Calu3 (cell line): ENCODE data around the gene MGA. TPM values are rescaled to one million over a fixed set of nuclear protein-coding genes. Genes with fewer than 3 reads are reported as not detected.

Experiments
- BruUV-seq: library from RNA; stranded (reverse); fragments of 400-500 nt; replicated peaks from 2 replicates; lab custom pipeline; 2021; lab: Mats Ljungman, UMichigan
- CTCF ChIA-PET: fragments of 300-600 bp; sonication (Branson Sonifier 250); formaldehyde crosslinking; loops from one replicate; lab custom pipeline; 2022; ENCODE audit warnings: antibody characterized with exemption; lab: Charles Lee
- DNase-seq: peaks from one replicate; pipeline ENCODE4 v3.0.0; 2022
- H3K27ac Mint-ChIP-seq: one replicate; pipeline ENCODE4 v1.8.0; 2022; ENCODE audit warnings: mixed read lengths; ENCODE audit not compliant: unreplicated experiment
- H3K27me3 Mint-ChIP-seq: one replicate; pipeline ENCODE4 v1.8.0; 2022; ENCODE audit warnings: mixed read lengths; ENCODE audit not compliant: unreplicated experiment
- H3K36me3 Mint-ChIP-seq: one replicate; pipeline ENCODE4 v1.8.0; 2022; ENCODE audit warnings: mild to moderate bottlenecking, moderate library complexity, mixed read lengths; ENCODE audit not compliant: insufficient read depth, unreplicated experiment
- H3K4me1 Mint-ChIP-seq: one replicate; pipeline ENCODE4 v1.8.0; 2022; ENCODE audit warnings: mild to moderate bottlenecking, low read depth, mixed read lengths; ENCODE audit not compliant: unreplicated experiment
- H3K4me3 Mint-ChIP-seq: one replicate; pipeline ENCODE4 v1.8.0; 2022; ENCODE audit warnings: mild to moderate bottlenecking, low read depth, moderate library complexity, mixed read lengths; ENCODE audit not compliant: unreplicated experiment
- H3K9me3 Mint-ChIP-seq: one replicate; pipeline ENCODE4 v1.8.0; 2022; ENCODE audit warnings: low read depth, mixed read lengths; ENCODE audit not compliant: unreplicated experiment
- intact Hi-C: fragments of 100-400 bp; cut with micrococcal nuclease; formaldehyde crosslinking; loops from one replicate; pipeline ENCODE4 v1.10.0; 2022; ENCODE audit not compliant: unreplicated experiment
- total RNA-seq: library from RNA; stranded (reverse); gene quantifications from 2 replicates; pipeline ENCODE4 v1.2.3, GENCODE V29; 2022
- TF ChIP-seq, protein P1 (sequence below): fragments of 200-600 bp; IDR thresholded peaks from one replicate; pipeline ENCODE4 v1.8.0; 2022; ENCODE audit warnings: antibody characterized with exemption; ENCODE audit not compliant: unreplicated experiment

The MGA gene
- total RNA-seq, 1 experiment from 2014 or later, result 26.4 TPM

DNA sequence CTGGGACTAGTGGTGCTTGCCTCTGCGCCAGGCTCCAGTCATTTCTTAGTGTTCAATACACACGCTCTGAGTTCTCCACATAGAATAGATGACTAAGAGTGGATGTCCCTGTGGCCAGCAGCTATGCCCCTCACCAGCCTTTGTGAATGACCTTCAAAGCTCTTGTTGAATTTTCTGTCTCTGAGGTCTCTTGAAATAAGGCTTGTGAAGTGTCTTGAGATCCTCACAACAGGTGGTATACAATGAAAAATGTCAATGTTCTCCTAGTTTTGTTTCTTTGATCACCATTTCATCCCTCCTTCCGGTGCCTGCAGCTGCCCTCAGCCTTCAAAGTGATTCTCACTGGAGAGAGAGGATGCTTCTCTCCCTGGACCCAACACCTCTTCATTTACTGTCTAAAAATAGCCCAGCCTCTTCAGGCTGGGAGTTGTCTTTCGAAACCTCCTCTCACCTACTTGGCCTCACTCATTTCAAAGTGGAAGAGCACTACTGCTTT, 119.5 kb downstream of the MGA start:
- H3K4me1 Mint-ChIP-seq, result no peaks in the 10 kb centered on the region
- H3K36me3 Mint-ChIP-seq, result peaks cover 3% of the 10 kb centered on the region
- no TSS peak for BruUV-seq
- no peaks in the 10 kb centered on the region for H3K27me3 Mint-ChIP-seq
- TF ChIP-seq, protein P1, sequence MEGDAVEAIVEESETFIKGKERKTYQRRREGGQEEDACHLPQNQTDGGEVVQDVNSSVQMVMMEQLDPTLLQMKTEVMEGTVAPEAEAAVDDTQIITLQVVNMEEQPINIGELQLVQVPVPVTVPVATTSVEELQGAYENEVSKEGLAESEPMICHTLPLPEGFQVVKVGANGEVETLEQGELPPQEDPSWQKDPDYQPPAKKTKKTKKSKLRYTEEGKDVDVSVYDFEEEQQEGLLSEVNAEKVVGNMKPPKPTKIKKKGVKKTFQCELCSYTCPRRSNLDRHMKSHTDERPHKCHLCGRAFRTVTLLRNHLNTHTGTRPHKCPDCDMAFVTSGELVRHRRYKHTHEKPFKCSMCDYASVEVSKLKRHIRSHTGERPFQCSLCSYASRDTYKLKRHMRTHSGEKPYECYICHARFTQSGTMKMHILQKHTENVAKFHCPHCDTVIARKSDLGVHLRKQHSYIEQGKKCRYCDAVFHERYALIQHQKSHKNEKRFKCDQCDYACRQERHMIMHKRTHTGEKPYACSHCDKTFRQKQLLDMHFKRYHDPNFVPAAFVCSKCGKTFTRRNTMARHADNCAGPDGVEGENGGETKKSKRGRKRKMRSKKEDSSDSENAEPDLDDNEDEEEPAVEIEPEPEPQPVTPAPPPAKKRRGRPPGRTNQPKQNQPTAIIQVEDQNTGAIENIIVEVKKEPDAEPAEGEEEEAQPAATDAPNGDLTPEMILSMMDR, result no peak
- H3K9me3 Mint-ChIP-seq, result no peaks in the 10 kb centered on the region
- H3K4me3 Mint-ChIP-seq, result no peak overlapping the region
- intact Hi-C loops, result no loop called here
- CTCF ChIA-PET, result no interaction called here
- no peak overlapping the region for H3K27ac Mint-ChIP-seq
- no peak for DNase-seq

GRCh38 chr15:41780266-41780665, 120.1 kb downstream of the MGA start:
- Mint-ChIP-seq H3K27me3 (no peaks in the 10 kb centered on the region), H3K4me3 (no peak overlapping the region), H3K9me3 (no peaks in the 10 kb centered on the region), H3K27ac (no peak overlapping the region), H3K36me3 (no peaks in the 10 kb centered on the region), H3K4me1 (no peaks in the 10 kb centered on the region)
- no peak for DNase-seq
- TF ChIP-seq, protein P1, result no peak
- intact Hi-C loops, result no loop called here
- CTCF ChIA-PET, result no interaction called here
- BruUV-seq, result no TSS peak

- intact Hi-C loops, result no loop called here
- H3K4me3 Mint-ChIP-seq, result no peak overlapping the region
- DNase-seq, result no peak
- no peaks in the 10 kb centered on the region for H3K4me1 Mint-ChIP-seq
- no peaks in the 10 kb centered on the region for H3K9me3 Mint-ChIP-seq
- no peak overlapping the region for H3K27ac Mint-ChIP-seq
- no TSS peak for BruUV-seq
- no peaks in the 10 kb centered on the region for H3K36me3 Mint-ChIP-seq
- CTCF ChIA-PET, result no interaction called here
- H3K27me3 Mint-ChIP-seq, result no peaks in the 10 kb centered on the region
- TF ChIP-seq, protein P1, result no peak
These were observed 120.5 kb downstream of the MGA start for GRCh38 chr15:41780727-41781126.

DNA sequence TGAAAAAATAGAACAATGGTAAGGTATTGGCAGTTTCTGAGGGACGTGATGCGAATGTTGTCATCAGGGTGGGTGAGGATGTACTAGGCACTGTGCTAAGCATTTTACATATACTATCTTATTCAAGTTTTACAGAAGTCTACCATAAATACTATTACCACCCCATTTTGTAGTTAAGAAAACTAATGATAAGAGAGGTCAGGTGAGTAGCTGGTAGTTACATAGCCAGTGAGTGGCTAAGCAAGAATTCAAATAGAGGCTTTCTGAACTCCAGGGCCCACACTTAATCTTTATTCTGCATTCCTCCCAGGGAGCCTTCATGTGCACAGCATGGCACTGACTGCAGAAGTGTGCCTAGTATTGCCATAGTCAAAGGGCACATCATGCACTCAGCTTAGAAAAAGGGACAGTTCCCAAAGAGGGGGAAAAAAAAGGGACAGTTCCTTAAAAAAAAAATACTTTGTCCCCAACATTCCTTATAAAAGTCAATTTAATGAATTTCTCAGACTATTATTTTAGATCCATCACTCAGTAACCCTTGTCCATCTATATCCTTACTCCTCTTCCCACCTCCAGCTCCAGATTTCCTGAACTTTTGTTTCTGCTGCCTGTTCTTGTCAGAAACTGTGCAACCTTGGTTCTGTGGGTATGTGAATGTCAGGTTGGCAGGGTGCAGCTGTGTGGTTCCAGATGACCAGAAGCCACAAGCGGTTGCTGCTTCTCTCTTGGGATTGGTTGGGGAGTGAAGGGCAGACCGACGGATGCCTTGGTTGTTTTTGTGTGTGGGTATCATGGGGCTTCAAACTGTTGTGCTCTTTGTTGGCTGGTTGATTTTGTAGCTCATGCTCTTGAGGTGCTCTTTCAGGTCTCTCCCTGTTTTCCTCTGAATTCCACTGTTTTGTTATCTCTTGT, 122.4 kb downstream of the MGA start:
- CTCF ChIA-PET, result interaction anchor here (0.7 kb wide), 1 partner anchor 106 kb away, joined by 3 read pairs; no protein-coding TSS in a partner anchor
- no TSS peak for BruUV-seq
- Mint-ChIP-seq H3K36me3 (no peaks in the 10 kb centered on the region), H3K4me3 (no peak overlapping the region), H3K4me1 (no peaks in the 10 kb centered on the region), H3K27me3 (no peaks in the 10 kb centered on the region), H3K9me3 (no peaks in the 10 kb centered on the region), H3K27ac (no peak overlapping the region)
- TF ChIP-seq, protein P1, result no peak
- intact Hi-C loops, result no loop called here
- no peak for DNase-seq
